ENCODE results near the gene DPP9. TPM values are rescaled to one million over a fixed set of nuclear protein-coding genes. Genes with fewer than 3 reads are reported as not detected.

DPP9 gene
- total RNA-seq, 1 experiment from 2014 or later = 46.4 TPM

DNA sequence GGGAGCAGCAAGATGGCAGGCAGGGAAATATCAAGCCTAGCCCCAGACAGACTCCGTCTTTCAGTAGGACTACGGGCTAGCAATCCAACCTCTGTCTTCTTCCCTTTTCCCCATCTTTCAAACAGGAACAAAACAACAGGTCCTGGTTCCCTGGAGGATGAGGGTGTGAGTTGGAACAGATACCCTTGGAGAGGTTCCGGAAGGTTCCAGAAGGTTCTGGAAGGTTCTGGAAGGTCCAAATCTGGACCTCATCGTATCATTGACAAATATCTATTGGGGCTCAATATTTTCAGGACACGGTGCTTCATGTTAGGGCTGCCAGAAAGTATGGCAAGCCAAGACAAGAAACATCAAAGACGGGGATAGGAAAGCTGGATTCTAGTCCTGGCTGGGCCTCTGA, 39.4 kb upstream of the DPP9 start:
- no CpG with 5 or more reads among the region's 6 CpGs for WGBS (ENCODE audit: extremely low coverage, insufficient read length, low lambda C conversion rate)
- Histone ChIP-seq H2BK5ac (ENCODE audit: insufficient read length, low read length) (no peak overlapping the region), H3K9me3 (ENCODE audit: control insufficient read depth, low read depth, low read length) (no peaks in the 10 kb centered on the region), H3K23me2 (ENCODE audit: insufficient read length, low read depth, low read length, poor library complexity, severe bottlenecking) (peaks cover 4% of the 10 kb centered on the region), H3K79me2 (ENCODE audit: insufficient read depth, low read length) (no peaks in the 10 kb centered on the region), H3K4ac (ENCODE audit: low read depth, low read length) (no peak overlapping the region), H3K27me3 (ENCODE audit: insufficient read depth, low read length) (no peaks in the 10 kb centered on the region; the same call in none of the 2 replicates), H3K14ac (ENCODE audit: insufficient read depth, low read length) (no peak overlapping the region), H2BK120ac (ENCODE audit: low read depth, low read length, poor library complexity, severe bottlenecking) (no peak overlapping the region), H2AK5ac (ENCODE audit: insufficient read length, low read length) (no peak overlapping the region), H3K9ac (ENCODE audit: extremely low read depth, insufficient read length, low read length) (no peak overlapping the region), H3K79me1 (ENCODE audit: insufficient read depth, low read depth, low read length, poor library complexity, severe bottlenecking) (no peaks in the 10 kb centered on the region), H3K27ac (ENCODE audit: insufficient read length, low read depth, low read length) (no peak overlapping the region), H3K4me2 (ENCODE audit: insufficient read depth, insufficient read length, low read length) (no peak overlapping the region), H2AFZ (ENCODE audit: low read length) (no peak overlapping the region), H4K8ac (replicated peaks; ENCODE audit: insufficient read length, low read depth, low read length) (no peak overlapping the region), H3K18ac (ENCODE audit: insufficient read length, low read depth, low read length) (no peak overlapping the region), H2BK15ac (ENCODE audit: low read depth, low read length) (no peak overlapping the region), H4K20me1 (ENCODE audit: control insufficient read depth, insufficient read depth, insufficient read length) (no peaks in the 10 kb centered on the region), H4K5ac (ENCODE audit: insufficient read length, low read depth, low read length) (no peak overlapping the region), H3K56ac (ENCODE audit: insufficient read length, low read depth, low read length) (no peak overlapping the region), H3K4me1 (ENCODE audit: insufficient read depth, low read length) (no peaks in the 10 kb centered on the region; the same call in 1 of the 2 replicates), H3T11ph (ENCODE audit: low read length) (no peak overlapping the region), H2BK12ac (ENCODE audit: insufficient read length, low read depth, low read length) (no peak overlapping the region), H3K23ac (ENCODE audit: insufficient read length, low read depth, low read length) (no peak overlapping the region), H2BK20ac (ENCODE audit: low read depth, low read length, poor library complexity, severe bottlenecking) (peak overlapping the region; percentile 15), H4K91ac (ENCODE audit: insufficient read length, low read depth, low read length) (no peak overlapping the region)
- no peak overlapping the region for H3K4me3 Mint-ChIP-seq
- H3K36me3 Mint-ChIP-seq (ENCODE audit: insufficient read depth in 1 of 3, low read depth in 3 of 3) = no peaks in the 10 kb centered on the region
- H3K4me1 Mint-ChIP-seq = peaks cover 5 to 14% of the 10 kb centered on the region in 2 experiments
- no peaks in the 10 kb centered on the region for H3K9me3 Mint-ChIP-seq
- TF ChIP-seq CTCF (conservative IDR thresholded peaks at IDR 0.05) = no peak
- no peak for DNase-seq
- no peak overlapping the region for H3K27ac Mint-ChIP-seq
- H3K27me3 Mint-ChIP-seq (ENCODE audit: low read depth) = peaks cover 46% of the 10 kb centered on the region
